ENCODE results near the gene JUND. TPM values are rescaled to one million over a fixed set of nuclear protein-coding genes. Genes with fewer than 3 reads are reported as not detected.

JUND gene
- polyA plus RNA-seq, 3 donors: 22.5 to 1,792 (median 86.9) TPM

- peak overlapping the region in 4 of 7 donors; percentile 37 to 60 (median 44) for H3K27ac Mint-ChIP-seq
- H3K4me2 ChIP-seq (replicated peaks; ENCODE audit: extremely low read depth, low read length, poor library complexity, severe bottlenecking): no peak overlapping the region
- peaks cover 3 to 4% of the 10 kb centered on the region in 2 donors for H3K36me3 Mint-ChIP-seq
- H3K9ac ChIP-seq (ENCODE audit: insufficient read depth, low read length, poor library complexity, severe bottlenecking): no peak overlapping the region
- H3K27me3 ChIP-seq (ENCODE audit: control insufficient read depth in 2 of 2, insufficient read depth in 2 of 2, low read length in 2 of 2): no peaks in the 10 kb centered on the region
- H2AFZ ChIP-seq (ENCODE audit: insufficient read depth, low read depth, low read length, poor library complexity, severe bottlenecking): no peak overlapping the region
- H3K9me3 ChIP-seq (replicated peaks in 1 of 2; ENCODE audit: control insufficient read depth in 1 of 2, insufficient read depth in 1 of 2, low read length in 2 of 2): no peaks in the 10 kb centered on the region
- intact Hi-C loops (cut with micrococcal nuclease): no loop called here
- 93% methylated on average over 15 of the region's 21 CpGs for WGBS (ENCODE audit: insufficient coverage)
- H3K9me3 Mint-ChIP-seq: no peaks in the 10 kb centered on the region
- peaks cover 35 to 40% of the 10 kb centered on the region in 2 donors for H3K4me1 ChIP-seq (ENCODE audit: control insufficient read depth in 1 of 2, insufficient read depth in 2 of 2, low read length in 2 of 2)
- no peak for TF ChIP-seq CTCF (IDR thresholded peaks at IDR 0.05)
- peaks cover 34% of the 10 kb centered on the region for H3K4me1 Mint-ChIP-seq
- peaks cover 10% of the 10 kb centered on the region for H3K79me2 ChIP-seq (ENCODE audit: insufficient read depth, low read length)
- no peak for DNase-seq
- H4K20me1 ChIP-seq (ENCODE audit: insufficient read depth, low read length): no peaks in the 10 kb centered on the region
- peaks cover 0 to 3% (median 0%) of the 10 kb centered on the region in 3 donors for H3K27me3 Mint-ChIP-seq (ENCODE audit: low read depth in 3 of 3)
- H3K27ac ChIP-seq (ENCODE audit: low read depth in 1 of 2, low read length in 2 of 2): no peak overlapping the region
- H3K4me3 Mint-ChIP-seq: no peak overlapping the region
- H3K36me3 ChIP-seq (replicated peaks in 1 of 2; ENCODE audit: control insufficient read depth in 1 of 2, insufficient read depth in 2 of 2, low read length in 2 of 2): no peaks in the 10 kb centered on the region
- no peak overlapping the region for H3K4me3 ChIP-seq (replicated peaks in 1 of 3; ENCODE audit: low read depth in 2 of 3, low read length in 3 of 3)
Observed at GRCh38 chr19:18286973-18287635, 5.7 kb upstream of the JUND start.

- peaks cover 2 to 7% of the 10 kb centered on the region in 2 donors for H3K36me3 Mint-ChIP-seq
- 71% methylated on average over 9 of the region's 12 CpGs for whole genome bisulfite sequencing (ENCODE audit: insufficient coverage)
- H3K4me1 Mint-ChIP-seq: peaks cover 19% of the 10 kb centered on the region
- Histone ChIP-seq H3K79me2 (ENCODE audit: insufficient read depth, low read length) (peaks cover 22% of the 10 kb centered on the region), H3K27me3 (ENCODE audit: control insufficient read depth in 2 of 2, insufficient read depth in 2 of 2, low read length in 2 of 2) (no peaks in the 10 kb centered on the region), H3K9me3 (replicated peaks in 1 of 2; ENCODE audit: control insufficient read depth in 1 of 2, insufficient read depth in 1 of 2, low read length in 2 of 2) (no peaks in the 10 kb centered on the region), H3K27ac (ENCODE audit: low read depth in 1 of 2, low read length in 2 of 2) (no peak overlapping the region), H3K36me3 (replicated peaks in 1 of 2; ENCODE audit: control insufficient read depth in 1 of 2, insufficient read depth in 2 of 2, low read length in 2 of 2) (no peaks in the 10 kb centered on the region), H4K20me1 (ENCODE audit: insufficient read depth, low read length) (peaks cover 12% of the 10 kb centered on the region), H3K4me1 (ENCODE audit: control insufficient read depth in 1 of 2, insufficient read depth in 2 of 2, low read length in 2 of 2) (peaks cover 19 to 22% of the 10 kb centered on the region in 2 donors), H3K4me3 (replicated peaks in 1 of 3; ENCODE audit: low read depth in 2 of 3, low read length in 3 of 3) (no peak overlapping the region), H3K4me2 (replicated peaks; ENCODE audit: extremely low read depth, low read length, poor library complexity, severe bottlenecking) (no peak overlapping the region), H3K9ac (ENCODE audit: insufficient read depth, low read length, poor library complexity, severe bottlenecking) (no peak overlapping the region), H2AFZ (ENCODE audit: insufficient read depth, low read depth, low read length, poor library complexity, severe bottlenecking) (no peak overlapping the region)
- no peak for TF ChIP-seq CTCF (IDR thresholded peaks at IDR 0.05)
- no peak overlapping the region for H3K4me3 Mint-ChIP-seq
- H3K9me3 Mint-ChIP-seq: peaks cover 0 to 4% (median under 1%) of the 10 kb centered on the region in 7 donors
- H3K27ac Mint-ChIP-seq: peak overlapping the region in 1 of 7 donors; percentile 72
- peaks cover 0 to 3% (median 0%) of the 10 kb centered on the region in 3 donors for H3K27me3 Mint-ChIP-seq (ENCODE audit: low read depth in 3 of 3)
- DNase-seq: no peak
- intact Hi-C loops (cut with micrococcal nuclease): no loop called here
Observed at GRCh38 chr19:18284712-18285360, 3.4 kb upstream of the JUND start.
